AG09319 (cell line): Measurements from ENCODE around the gene JPH3.

ENCODE experiments used
- DNase-seq: peaks from one replicate; pipeline ENCODE4 v3.0.0-alpha.2; 2010; ENCODE audit warnings: low read depth; ENCODE audit errors: extremely low read depth
- CTCF ChIP-seq: IDR thresholded peaks from 2 replicates; pipeline ENCODE4 v1.5.1; 2011; ENCODE audit warnings: low read depth, mild to moderate bottlenecking, inconsistent platforms, low read length, moderate library complexity

JPH3 gene

GRCh38 chr16:87727346-87727745 is 125.0 kb downstream of the JPH3 start:
- no peak for DNase-seq
- TF ChIP-seq CTCF, result no peak

DNA sequence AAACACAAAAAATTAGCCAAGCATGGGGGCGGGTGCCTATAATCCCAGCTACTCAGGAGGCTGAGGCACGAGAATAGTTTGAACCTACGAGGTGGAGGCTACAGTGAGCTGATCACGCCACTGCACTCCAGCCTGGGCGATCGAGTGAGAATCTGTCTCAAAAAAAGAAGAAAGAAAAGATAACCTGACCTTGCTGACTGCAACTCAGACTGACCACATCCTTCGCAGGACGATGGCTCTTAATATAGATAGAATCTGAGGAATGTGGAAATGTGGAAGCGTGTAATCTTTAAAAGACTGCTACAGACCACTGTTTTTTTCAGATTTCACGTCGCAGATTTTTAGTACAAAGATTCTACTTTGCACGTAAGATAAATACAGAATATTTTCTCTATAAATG is 125.7 kb downstream of the JPH3 start:
- no peak for TF ChIP-seq CTCF
- no peak for DNase-seq

DNA sequence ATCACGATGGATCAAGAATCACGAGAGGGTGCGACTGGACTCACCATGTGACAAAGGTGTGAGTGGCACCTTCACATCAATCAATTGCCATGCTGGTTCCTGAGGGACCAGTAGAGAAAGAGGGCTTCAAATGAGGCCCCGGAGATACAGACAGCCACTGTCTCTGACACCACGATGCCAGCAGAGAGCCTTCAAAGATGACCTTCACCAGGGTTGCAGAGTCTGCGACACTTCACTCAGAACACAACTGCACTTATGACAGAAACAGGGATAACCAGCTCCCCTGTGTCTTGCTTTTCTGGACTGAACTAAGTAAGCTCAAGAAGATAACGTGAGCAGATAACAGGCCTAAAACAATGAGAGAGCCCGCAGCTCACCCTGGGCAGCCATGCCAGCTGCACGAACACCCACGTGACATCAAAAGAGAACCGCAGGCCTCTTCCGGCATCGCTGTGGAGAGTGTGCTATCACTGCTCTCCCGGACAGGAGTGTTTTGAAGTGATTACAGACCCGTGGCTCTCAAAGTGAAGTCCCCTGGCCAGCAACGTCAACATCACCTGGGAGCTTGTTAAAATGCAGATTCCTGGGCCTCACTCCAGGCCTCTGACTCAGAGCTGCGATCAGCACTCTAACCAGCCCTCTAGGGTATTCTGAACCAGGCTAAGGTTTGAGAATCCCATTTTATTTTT is 127.1 kb downstream of the JPH3 start:
- no peak for TF ChIP-seq CTCF
- DNase-seq, result no peak

- no peak for DNase-seq
- no peak for TF ChIP-seq CTCF
Observed at GRCh38 chr16:87731607-87732006, 129.3 kb downstream of the JPH3 start.

DNA sequence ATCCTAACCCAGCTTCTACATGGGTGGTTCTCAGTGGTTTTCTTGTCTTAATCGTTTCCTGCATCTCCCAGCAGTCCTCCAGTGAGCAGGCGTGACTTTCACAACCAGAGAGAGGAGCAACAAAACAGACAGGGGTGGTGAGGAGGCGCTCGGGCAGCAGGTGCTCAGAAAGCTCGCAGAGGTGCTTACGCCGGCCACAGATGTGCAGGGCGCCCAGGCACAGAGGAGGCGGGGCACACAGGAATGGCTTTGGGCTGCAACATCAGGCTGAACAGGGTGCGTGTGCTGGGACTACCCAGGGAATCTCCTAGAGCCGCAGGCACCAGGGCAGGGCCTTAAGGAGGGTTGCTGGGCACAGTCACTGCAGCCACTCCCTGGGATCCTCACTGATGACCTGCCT is 130.9 kb downstream of the JPH3 start:
- DNase-seq, result no peak
- TF ChIP-seq CTCF, result no peak

- no peak for DNase-seq
- no peak for TF ChIP-seq CTCF
Observed at GRCh38 chr16:87734644-87735043, 132.3 kb downstream of the JPH3 start.

GRCh38 chr16:87735270-87736007 is 133.1 kb downstream of the JPH3 start:
- no peak for TF ChIP-seq CTCF
- no peak for DNase-seq
